H1 (cell line): Measurements from ENCODE around the gene NUP43. TPM values are rescaled to one million over a fixed set of nuclear protein-coding genes. Genes with fewer than 3 reads are reported as not detected.

ENCODE experiments used
- BRCA1 ChIP-seq: IDR thresholded peaks from 2 replicates; pipeline ENCODE4 v1.6.1; 2012; ENCODE audit warnings: low read depth, low read length, improper control_type of control experiment
- EP300 ChIP-seq, 2 experiments: IDR thresholded peaks; 1 replicate in 1 of 2; 2 replicates in 1 of 2; pipeline ENCODE4 v1.6.1; 2011 to 2012; ENCODE audit warnings: low read depth in 2 of 2, low read length in 2 of 2, mild to moderate bottlenecking in 2 of 2, borderline replicate concordance in 1 of 2, inconsistent platforms in 1 of 2, moderate library complexity in 1 of 2
- FOSL1 ChIP-seq: IDR thresholded peaks from 2 replicates; pipeline ENCODE4 v1.6.1; 2011; ENCODE audit warnings: mild to moderate bottlenecking, low read depth, low read length, moderate library complexity; ENCODE audit not compliant: insufficient read depth
- GTF2F1 ChIP-seq: IDR thresholded peaks from 2 replicates; pipeline ENCODE4 v1.6.1; 2012; ENCODE audit warnings: low read depth, low read length, improper control_type of control experiment, borderline replicate concordance
- POU5F1 ChIP-seq: IDR thresholded peaks from 2 replicates; pipeline ENCODE4 v1.6.1; 2011; ENCODE audit warnings: low read depth, mild to moderate bottlenecking, low read length, moderate library complexity
- RAD21 ChIP-seq, 2 experiments: IDR thresholded peaks in 1 of 2; conservative IDR thresholded peaks in 1 of 2; 2 replicates each; pipeline ENCODE4 v1.6.1; 2011; ENCODE audit warnings: low read depth in 2 of 2, low read length in 2 of 2, improper control_type of control experiment in 1 of 2, inconsistent platforms in 1 of 2, mild to moderate bottlenecking in 1 of 2, moderate library complexity in 1 of 2
- RBBP5 ChIP-seq: IDR thresholded peaks from 2 replicates; pipeline ENCODE4 v1.7.1; 2012; ENCODE audit warnings: low read depth, mild to moderate bottlenecking, inconsistent platforms, low read length, moderate library complexity, borderline replicate concordance
- SAP30 ChIP-seq: fragments of 300-600 bp; sonication (generic); IDR thresholded peaks from 2 replicates; pipeline ENCODE4 v1.7.1; 2012; ENCODE audit warnings: low read length, moderate library complexity, mild to moderate bottlenecking, inconsistent platforms; ENCODE audit not compliant: insufficient read depth, insufficient replicate concordance
- SP4 ChIP-seq: IDR thresholded peaks from 2 replicates; pipeline ENCODE4 v1.6.1; 2012; ENCODE audit warnings: low read length, inconsistent platforms
- TEAD4 ChIP-seq: IDR thresholded peaks from 2 replicates; pipeline ENCODE4 v1.6.1; 2012; ENCODE audit warnings: low read depth, low read length, inconsistent platforms, mixed read lengths
- polyA plus RNA-seq, 7 experiments: library from polyadenylated mRNA; depleted of rRNA in 3 of 7; stranded (reverse) in 5 of 7; unstranded in 2 of 7; fragments of >200 nt in 5 of 7; fragments of 200-250 nt in 2 of 7; gene quantifications; 1 replicate in 5 of 7; 2 replicates in 1 of 7; 4 replicates in 1 of 7; pipeline versions ENCODE4 v1.2.1 to v1.2.3, GENCODE V29; 2011 to 2013; ENCODE audit warnings: missing spikeins in 2 of 7, mixed read lengths in 2 of 7
- total RNA-seq: library from RNA; stranded (reverse); fragmentation: NEBNext Ultra II Directional; extraction: Animal tissue kit (Norgen Biotek cat#: 25700); gene quantifications from 2 replicates; pipeline ENCODE4 v1.2.1, GENCODE V29; 2021

The NUP43 gene
- total and polyA plus RNA-seq, 2 of the 8 experiments (the other 6 are each of a cell fraction or from before 2014, with no cell fraction given) = 25.2 to 83.4 TPM

DNA sequence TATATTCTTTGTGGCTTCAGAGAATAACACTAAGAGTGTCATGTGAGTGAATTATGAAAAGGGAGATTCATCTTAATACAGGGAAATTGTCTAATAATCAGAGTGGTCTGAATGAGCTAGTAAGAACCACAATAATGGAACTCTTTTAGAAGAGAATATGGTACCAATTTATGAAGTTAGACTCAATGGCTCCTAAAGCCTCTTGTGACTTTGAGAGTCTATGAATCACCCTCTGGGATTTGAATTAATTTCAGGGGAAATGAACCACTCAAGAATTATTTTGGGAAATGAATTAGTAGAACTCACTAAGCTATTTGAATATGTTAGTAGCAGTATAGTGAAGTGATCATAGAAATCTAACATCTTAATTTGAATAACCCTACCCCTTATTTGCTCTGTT lies 17.5 kb upstream of the NUP43 start (continued):
- TF ChIP-seq SAP30 = no peak
- TF ChIP-seq EP300 (IDR thresholded peaks at IDR 0.05; ENCODE audit: borderline replicate concordance in 1 of 2, low read depth in 2 of 2, low read length in 2 of 2) = no peak
- no peak for TF ChIP-seq SP4
- no peak for TF ChIP-seq POU5F1
- no peak for TF ChIP-seq RAD21 (IDR thresholded peaks at IDR 0.05 in 1 of 2, conservative IDR thresholded peaks at IDR 0.05 in 1 of 2; ENCODE audit: low read depth in 2 of 2, low read length in 2 of 2)
- TF ChIP-seq FOSL1 = no peak
- no peak for TF ChIP-seq RBBP5
- TF ChIP-seq TEAD4 = no peak
- no peak for TF ChIP-seq BRCA1
- no peak for TF ChIP-seq GTF2F1
